Stomach (tissue), 9 donors: Measurements from ENCODE around the gene MAN1A1. TPM values are rescaled to one million over a fixed set of nuclear protein-coding genes. Genes with fewer than 3 reads are reported as not detected.
A peak's percentile ranks its signal among the peaks of the same experiment; 100 is the strongest.

ENCODE experiments used
- DNase-seq, 2 donors: peaks; one replicate each; pipeline versions ENCODE4 v3.0.0 to v3.0.0-alpha.2; 2013 to 2019
- H3K27ac ChIP-seq, 5 donors: fragments of 200-600 bp in 4 of 5; sonication (generic) in 4 of 5; one replicate each; pipeline ENCODE4 v1.5.1; 2013 to 2019; ENCODE audit warnings: mild to moderate bottlenecking in 1 of 5, moderate library complexity in 1 of 5
- H3K27me3 ChIP-seq, 3 donors: fragments of 200-600 bp; sonication (generic); one replicate each; pipeline ENCODE4 v1.5.1; 2017 to 2019; ENCODE audit warnings: mixed run types in 1 of 3
- H3K36me3 ChIP-seq, 4 donors: fragments of 200-600 bp; sonication (generic); 1 replicate in 3 of 4; 2 replicates in 1 of 4; pipeline ENCODE4 v1.5.1; 2016 to 2019
- H3K4me1 ChIP-seq, 4 donors: fragments of 200-600 bp; sonication (generic); one replicate each; pipeline ENCODE4 v1.5.1; 2016 to 2019
- H3K4me3 ChIP-seq, 4 donors: fragments of 200-600 bp; sonication (generic) in 3 of 4; one replicate each; pipeline ENCODE4 v1.5.1; 2016 to 2019; ENCODE audit warnings: mild to moderate bottlenecking in 1 of 4
- H3K9me3 ChIP-seq, 4 donors: fragments of 200-600 bp; sonication (generic); one replicate each; pipeline ENCODE4 v1.5.1; 2016 to 2019
- CTCF ChIP-seq, 7 experiments: fragments of 450-650 bp in 4 of 7; fragments of 200-600 bp in 3 of 7; sonication (generic) in 3 of 7; IDR thresholded peaks; one replicate each; pipeline ENCODE4 v1.5.1; 2016 to 2019; ENCODE audit warnings: antibody characterized with exemption in 7 of 7, control low read depth in 2 of 7, mild to moderate bottlenecking in 1 of 7
- EP300 ChIP-seq: sonication (generic); formaldehyde crosslinking; IDR thresholded peaks from one replicate; pipeline ENCODE4 v1.6.1; 2017; ENCODE audit warnings: antibody characterized with exemption
- POLR2A ChIP-seq, 4 donors: fragments of 450-650 bp; IDR thresholded peaks; one replicate each; pipeline ENCODE4 v1.6.1; 2016; ENCODE audit warnings: antibody characterized with exemption in 4 of 4, control low read depth in 2 of 4, mild to moderate bottlenecking in 1 of 4, moderate library complexity in 1 of 4
- POLR2AphosphoS5 ChIP-seq, 3 donors: sonication (generic); formaldehyde crosslinking; IDR thresholded peaks; one replicate each; pipeline ENCODE4 v1.6.1; 2016; ENCODE audit warnings: antibody characterized with exemption in 3 of 3
- WGBS, 5 donors: extraction: QIAGEN DNeasy Blood & Tissue Kit in 3 of 5; methylation state at CpG; one replicate each; pipeline versions ENCODE4 v1.1.5 to v1.1.7; 2013 to 2018; 5-methylcytosine and 5-hydroxymethylcytosine counted together
- intact Hi-C: fragments of 100-400 bp; cut with DNase I; formaldehyde crosslinking; loops from one replicate; pipeline ENCODE4 v1.15.1; 2023; ENCODE audit warnings: low total_unique reads
- polyA plus RNA-seq, 3 donors: library from polyadenylated mRNA; stranded (reverse); fragments of 200-250 nt; gene quantifications; one replicate each; pipeline ENCODE4 v1.2.3, GENCODE V29; 2013
- total RNA-seq, 5 donors: library from RNA; depleted of rRNA; stranded (reverse); fragments of >200 nt; gene quantifications; one replicate each; pipeline versions ENCODE4 v1.1.0 to v1.2.3, GENCODE V29; 2014 to 2016
- donor health status: healthy with polysubstance abuse.
- donor health status: Bipolar disorder and iron deficiency.
- donor health status: healthy.

The MAN1A1 gene
- total and polyA plus RNA-seq, 8 donors: 8.0 to 132 (median 47.9) TPM

GRCh38 chr6:119313937-119314884 lies 35.4 kb downstream of the MAN1A1 start:
- 76 to 82% (median 81%) methylated on average over 10 of the region's 10 CpGs for WGBS, 5 donors
- Histone ChIP-seq H3K27ac (peak overlapping the region in 4 of 5 donors; percentile 48 to 68 (median 57)), H3K9me3 (no peaks in the 10 kb centered on the region), H3K27me3 (no peaks in the 10 kb centered on the region), H3K36me3 (no peaks in the 10 kb centered on the region), H3K4me3 (no peak overlapping the region), H3K4me1 (peaks cover 0 to 64% (median 32%) of the 10 kb centered on the region in 4 donors)
- intact Hi-C loops: no loop called here
- DNase-seq: no peak
- TF ChIP-seq POLR2AphosphoS5 (IDR thresholded peaks at IDR 0.05): no peak

- peak overlapping the region in 2 of 5 donors; percentile 56 to 68 for H3K27ac ChIP-seq
- DNase-seq: no peak
- no peaks in the 10 kb centered on the region for H3K27me3 ChIP-seq
- H3K4me1 ChIP-seq: peaks cover 0 to 77% (median 40%) of the 10 kb centered on the region in 4 donors
- no peaks in the 10 kb centered on the region for H3K36me3 ChIP-seq
- WGBS, 5 donors: 63 to 75% (median 68%) methylated on average over 4 of the region's 4 CpGs
- H3K4me3 ChIP-seq: no peak overlapping the region
- peak in 2 of 3 donors; percentile 6 to 28 for TF ChIP-seq POLR2AphosphoS5 (IDR thresholded peaks at IDR 0.05)
- no peak for TF ChIP-seq EP300
- TF ChIP-seq CTCF (IDR thresholded peaks at IDR 0.05): no peak
- H3K9me3 ChIP-seq: no peaks in the 10 kb centered on the region
- intact Hi-C loops: no loop called here
Measured at GRCh38 chr6:119312875-119313338, 36.7 kb downstream of the MAN1A1 start.

GRCh38 chr6:119312441-119312840 lies 37.1 kb downstream of the MAN1A1 start:
- no peak overlapping the region for H3K4me3 ChIP-seq
- no peaks in the 10 kb centered on the region for H3K36me3 ChIP-seq
- intact Hi-C loops: no loop called here
- H3K4me1 ChIP-seq: peaks cover 0 to 78% (median 42%) of the 10 kb centered on the region in 4 donors
- no peaks in the 10 kb centered on the region for H3K27me3 ChIP-seq
- TF ChIP-seq CTCF (IDR thresholded peaks at IDR 0.05): no peak
- TF ChIP-seq POLR2AphosphoS5 (IDR thresholded peaks at IDR 0.05): no peak
- no peak for TF ChIP-seq EP300
- no peak for TF ChIP-seq POLR2A (IDR thresholded peaks at IDR 0.05)
- DNase-seq: no peak
- no peaks in the 10 kb centered on the region for H3K9me3 ChIP-seq
- 90 to 96% (median 92%) methylated on average over 4 of the region's 4 CpGs for WGBS, 5 donors
- peak overlapping the region in 2 of 5 donors; percentile 37 to 56 for H3K27ac ChIP-seq

- H3K36me3 ChIP-seq: peaks cover 0 to 2% (median under 1%) of the 10 kb centered on the region in 4 donors
- H3K27me3 ChIP-seq: no peaks in the 10 kb centered on the region
- intact Hi-C loops: no loop called here
- no peak overlapping the region for H3K27ac ChIP-seq
- no peak for TF ChIP-seq POLR2A (IDR thresholded peaks at IDR 0.05)
- no peak for TF ChIP-seq CTCF (IDR thresholded peaks at IDR 0.05)
- no peak for TF ChIP-seq EP300
- no peak for TF ChIP-seq POLR2AphosphoS5 (IDR thresholded peaks at IDR 0.05)
- peaks cover 0 to 78% (median 42%) of the 10 kb centered on the region in 4 donors for H3K4me1 ChIP-seq
- no peak overlapping the region for H3K4me3 ChIP-seq
- 83 to 87% (median 84%) methylated on average over 8 of the region's 8 CpGs for WGBS, 5 donors
- H3K9me3 ChIP-seq: no peaks in the 10 kb centered on the region
- DNase-seq: no peak
Measured at GRCh38 chr6:119311514-119312142, 37.9 kb downstream of the MAN1A1 start.
